Peyer's patch (tissue), 4 donors: ENCODE data around the gene AGTR2.
"Not testable (repeated sequence)": the region's sequence is repeated elsewhere in the genome, so short reads cannot be mapped to it uniquely, and the experiment has no call there.

Experiments used
- CTCF ChIP-seq, 6 experiments: fragments of 450-650 bp in 4 of 6; fragments of 200-600 bp in 2 of 6; sonication (generic) in 1 of 6; IDR thresholded peaks; one replicate each; pipeline ENCODE4 v1.5.1; 2017 to 2019; ENCODE audit warnings: antibody characterized with exemption in 6 of 6, mild to moderate bottlenecking in 3 of 6, moderate library complexity in 1 of 6
- POLR2A ChIP-seq, 2 donors: fragments of 450-650 bp; IDR thresholded peaks; one replicate each; pipeline ENCODE4 v1.5.1; 2017; ENCODE audit warnings: antibody characterized with exemption in 2 of 2, mild to moderate bottlenecking in 2 of 2, moderate library complexity in 2 of 2

- not testable (repeated sequence) for TF ChIP-seq CTCF, POLR2A (IDR thresholded peaks at IDR 0.05)
Observed at GRCh38 chrX:116141270-116141669, 29.3 kb upstream of the AGTR2 start.
